Astrocyte (in vitro differentiated cells and primary cell): ENCODE measurements around the gene EPB42.

Source experiments
- CTCF ChIP-seq: IDR thresholded peaks from 2 replicates; pipeline ENCODE4 v1.5.1; 2011; ENCODE audit warnings: low read depth, mild to moderate bottlenecking, inconsistent platforms, low read length, moderate library complexity; ENCODE audit not compliant: insufficient read depth
- EZH2 ChIP-seq: IDR thresholded peaks from 2 replicates; pipeline ENCODE4 v1.6.1; 2012; ENCODE audit warnings: mild to moderate bottlenecking, low read length, inconsistent platforms; ENCODE audit not compliant: insufficient read depth

GRCh38 chr15:43169888-43170287 is 50.9 kb downstream of the EPB42 start:
- TF ChIP-seq CTCF (no peak), EZH2 (no peak)
